ENCODE data around the gene FIBCD1. TPM values are rescaled to one million over a fixed set of nuclear protein-coding genes. Genes with fewer than 3 reads are reported as not detected.
"Not testable (repeated sequence)": the region's sequence is repeated elsewhere in the genome, so short reads cannot be mapped to it uniquely, and the experiment has no call there.

FIBCD1 gene
- total RNA-seq, 2 experiments from 2014 or later = not detected

- CTCF ChIA-PET; H3K4me3 Mint-ChIP-seq; H3K9me3 Mint-ChIP-seq; DNase-seq; H3K27me3 Mint-ChIP-seq (ENCODE audit: low read depth); H3K4me1 Mint-ChIP-seq (ENCODE audit: low read depth); H3K27ac Mint-ChIP-seq; H3K36me3 Mint-ChIP-seq (ENCODE audit: low read depth); intact Hi-C loops (cut with micrococcal nuclease): not testable (repeated sequence)
Measured at GRCh38 chr9:130910041-130910440, 29.0 kb downstream of the FIBCD1 start.

GRCh38 chr9:130908878-130909355 lies 30.1 kb downstream of the FIBCD1 start:
- no peaks in the 10 kb centered on the region for H3K9me3 Mint-ChIP-seq
- H3K27ac Mint-ChIP-seq = no peak overlapping the region
- intact Hi-C loops (cut with micrococcal nuclease) = no loop called here
- no peaks in the 10 kb centered on the region for H3K27me3 Mint-ChIP-seq (ENCODE audit: low read depth)
- CTCF ChIA-PET = no interaction called here
- H3K4me3 Mint-ChIP-seq = no peak overlapping the region
- no peak for DNase-seq
- no peaks in the 10 kb centered on the region for H3K4me1 Mint-ChIP-seq (ENCODE audit: low read depth)
- no peaks in the 10 kb centered on the region for H3K36me3 Mint-ChIP-seq (ENCODE audit: low read depth)

GRCh38 chr9:130908146-130908877 lies 30.7 kb downstream of the FIBCD1 start:
- no peak overlapping the region for H3K27ac Mint-ChIP-seq
- intact Hi-C loops (cut with micrococcal nuclease) = no loop called here
- DNase-seq = no peak
- CTCF ChIA-PET = interaction anchor here (0.7 kb wide), 1 partner anchor 207 kb away, joined by 3 read pairs; no protein-coding TSS in a partner anchor
- H3K4me3 Mint-ChIP-seq = no peak overlapping the region
- no peaks in the 10 kb centered on the region for H3K4me1 Mint-ChIP-seq (ENCODE audit: low read depth)
- H3K9me3 Mint-ChIP-seq = no peaks in the 10 kb centered on the region
- no peaks in the 10 kb centered on the region for H3K36me3 Mint-ChIP-seq (ENCODE audit: low read depth)
- no peaks in the 10 kb centered on the region for H3K27me3 Mint-ChIP-seq (ENCODE audit: low read depth)

- DNase-seq = no peak
- Mint-ChIP-seq H3K4me1 (ENCODE audit: low read depth) (no peaks in the 10 kb centered on the region), H3K9me3 (no peaks in the 10 kb centered on the region), H3K4me3 (no peak overlapping the region), H3K27me3 (ENCODE audit: low read depth) (no peaks in the 10 kb centered on the region), H3K36me3 (ENCODE audit: low read depth) (no peaks in the 10 kb centered on the region), H3K27ac (no peak overlapping the region)
- CTCF ChIA-PET = no interaction called here
- intact Hi-C loops (cut with micrococcal nuclease) = no loop called here
Measured at GRCh38 chr9:130906735-130907416, 32.2 kb downstream of the FIBCD1 start.

- Mint-ChIP-seq H3K4me1 (ENCODE audit: low read depth) (no peaks in the 10 kb centered on the region), H3K27ac (no peak overlapping the region), H3K4me3 (no peak overlapping the region), H3K27me3 (ENCODE audit: low read depth) (no peaks in the 10 kb centered on the region), H3K36me3 (ENCODE audit: low read depth) (no peaks in the 10 kb centered on the region), H3K9me3 (no peaks in the 10 kb centered on the region)
- CTCF ChIA-PET = no interaction called here
- intact Hi-C loops (cut with micrococcal nuclease) = no loop called here
- no peak for DNase-seq
Measured at GRCh38 chr9:130905902-130906734, 32.9 kb downstream of the FIBCD1 start.

GRCh38 chr9:130905125-130905901 lies 33.7 kb downstream of the FIBCD1 start:
- DNase-seq = no peak
- Mint-ChIP-seq H3K27me3 (ENCODE audit: low read depth) (no peaks in the 10 kb centered on the region), H3K4me1 (ENCODE audit: low read depth) (no peaks in the 10 kb centered on the region), H3K27ac (no peak overlapping the region), H3K4me3 (no peak overlapping the region), H3K36me3 (ENCODE audit: low read depth) (no peaks in the 10 kb centered on the region), H3K9me3 (no peaks in the 10 kb centered on the region)
- intact Hi-C loops (cut with micrococcal nuclease) = no loop called here
- CTCF ChIA-PET = no interaction called here

GRCh38 chr9:130904070-130905044 lies 34.7 kb downstream of the FIBCD1 start:
- H3K27me3 Mint-ChIP-seq (ENCODE audit: low read depth) = no peaks in the 10 kb centered on the region
- H3K4me1 Mint-ChIP-seq (ENCODE audit: low read depth) = no peaks in the 10 kb centered on the region
- CTCF ChIA-PET = no interaction called here
- intact Hi-C loops (cut with micrococcal nuclease) = no loop called here
- no peak overlapping the region for H3K27ac Mint-ChIP-seq
- no peaks in the 10 kb centered on the region for H3K36me3 Mint-ChIP-seq (ENCODE audit: low read depth)
- H3K9me3 Mint-ChIP-seq = no peaks in the 10 kb centered on the region
- no peak overlapping the region for H3K4me3 Mint-ChIP-seq
- no peak for DNase-seq

GRCh38 chr9:130903194-130904069 lies 35.6 kb downstream of the FIBCD1 start:
- Mint-ChIP-seq H3K27ac (no peak overlapping the region), H3K4me3 (no peak overlapping the region), H3K9me3 (no peaks in the 10 kb centered on the region), H3K27me3 (ENCODE audit: low read depth) (no peaks in the 10 kb centered on the region), H3K36me3 (ENCODE audit: low read depth) (no peaks in the 10 kb centered on the region), H3K4me1 (ENCODE audit: low read depth) (no peaks in the 10 kb centered on the region)
- no peak for DNase-seq
- intact Hi-C loops (cut with micrococcal nuclease) = no loop called here
- CTCF ChIA-PET = interaction anchor here (0.6 kb wide), 1 partner anchor 170 kb away, joined by 3 read pairs; no protein-coding TSS in a partner anchor

- no peak for DNase-seq
- Mint-ChIP-seq H3K36me3 (ENCODE audit: low read depth) (no peaks in the 10 kb centered on the region), H3K27ac (no peak overlapping the region), H3K27me3 (ENCODE audit: low read depth) (no peaks in the 10 kb centered on the region), H3K9me3 (no peaks in the 10 kb centered on the region), H3K4me1 (ENCODE audit: low read depth) (no peaks in the 10 kb centered on the region), H3K4me3 (no peak overlapping the region)
- intact Hi-C loops (cut with micrococcal nuclease) = no loop called here
- CTCF ChIA-PET = interaction anchor here (0.6 kb wide), 1 partner anchor 169 kb away, joined by 3 read pairs; no protein-coding TSS in a partner anchor
Measured at GRCh38 chr9:130902204-130903185, 36.6 kb downstream of the FIBCD1 start.
